Activated CD4-positive, alpha-beta T cell treated with anti-CD3 and anti-CD28 coated beads, Interleukin-2, Interleukin-6, amounts not matched to agents 100 ng/mL and 50 ng/mL, durations not matched to agents 16 hours and 8 hours (primary cell): ENCODE data around the gene HNRNPA1L2.
"Not testable (repeated sequence)": the region's sequence is repeated elsewhere in the genome, so short reads cannot be mapped to it uniquely, and the experiment has no call there.

ENCODE experiments used
- DNase-seq: peaks from one replicate; pipeline ENCODE4 v3.0.0-alpha.2; 2020

HNRNPA1L2 gene

DNA sequence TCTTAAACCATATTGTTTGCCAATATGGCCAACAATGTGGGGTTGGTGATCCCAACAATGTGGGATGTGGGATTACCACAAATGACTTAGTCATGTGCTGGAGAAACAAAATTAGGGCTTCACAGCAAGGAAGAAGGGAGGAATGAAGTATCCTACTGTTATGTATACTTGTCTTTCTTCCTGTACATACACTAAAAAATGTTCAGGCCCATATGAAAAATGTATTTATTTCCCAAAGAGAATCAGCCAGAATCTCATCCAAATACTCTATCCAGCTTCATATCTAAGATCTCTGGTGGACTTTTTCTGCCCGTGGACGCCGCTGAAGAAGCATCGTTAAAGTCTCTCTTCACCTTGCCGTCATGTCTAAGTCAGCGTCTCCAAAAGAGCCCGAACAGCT lies at the start of gene HNRNPA1L2:
Gene HNRNPA1L2 (plus strand): TSS at position 301 of the 400 bp plus-strand sequence. CDS start 62 bp downstream, at position 363.
- DNase-seq: no peak

DNA sequence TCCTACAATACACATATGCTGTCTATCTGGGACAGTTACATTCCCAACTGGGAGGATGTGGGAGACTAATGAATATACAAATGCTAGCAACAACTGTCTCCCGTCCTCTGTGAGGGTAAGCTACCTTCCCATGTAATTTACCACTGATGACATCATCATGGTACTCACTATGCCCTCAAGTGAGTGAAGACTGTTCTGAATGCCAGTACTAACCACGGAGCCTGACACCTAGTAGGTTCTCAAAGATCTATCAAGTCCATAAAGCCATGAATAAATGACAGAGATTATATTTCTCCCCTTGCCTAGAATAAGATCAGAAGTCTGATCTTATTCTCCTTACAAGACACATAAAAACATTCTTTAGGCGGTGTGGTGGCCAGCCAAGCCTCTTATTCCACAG lies 49.1 kb upstream of the HNRNPA1L2 start:
- not testable (repeated sequence) for DNase-seq

DNA sequence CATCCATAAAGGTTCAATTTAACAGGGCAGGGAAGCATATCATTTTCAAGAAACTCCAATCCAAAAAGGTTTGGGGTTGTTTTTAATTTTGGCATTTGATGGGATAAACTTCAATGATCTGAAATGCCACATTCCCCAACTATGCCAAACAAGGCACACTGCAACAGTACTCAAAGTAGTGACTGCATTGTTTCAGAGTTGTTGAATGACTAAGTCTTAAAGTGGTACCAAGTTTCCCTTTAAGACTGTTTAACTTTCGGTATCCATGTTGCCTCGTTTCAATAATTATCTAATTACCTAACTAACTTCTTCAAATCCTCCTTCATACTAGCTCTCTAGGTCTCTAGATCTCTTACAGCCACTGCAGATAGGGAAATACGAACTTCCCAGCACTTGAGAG lies 48.4 kb upstream of the HNRNPA1L2 start:
- not testable (repeated sequence) for DNase-seq

DNA sequence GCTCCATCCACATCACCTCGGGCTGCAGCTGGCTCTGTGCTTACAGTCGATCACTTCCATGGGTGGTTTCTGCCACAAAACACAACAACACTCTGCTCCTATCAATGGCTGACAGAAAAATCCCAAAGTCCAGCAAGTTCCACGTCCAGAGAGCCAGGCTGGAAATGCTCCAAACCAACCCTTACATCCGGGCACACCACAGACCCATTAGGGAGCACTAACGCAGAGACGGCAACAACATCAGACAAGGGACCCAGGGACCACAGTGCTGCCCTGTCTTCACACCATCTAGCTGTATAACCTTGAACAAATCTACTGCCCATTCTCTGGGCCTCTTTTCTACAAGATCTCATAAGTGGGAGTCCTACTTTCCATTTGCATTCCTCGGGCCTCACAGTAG lies 47.9 kb upstream of the HNRNPA1L2 start:
- not testable (repeated sequence) for DNase-seq

DNA sequence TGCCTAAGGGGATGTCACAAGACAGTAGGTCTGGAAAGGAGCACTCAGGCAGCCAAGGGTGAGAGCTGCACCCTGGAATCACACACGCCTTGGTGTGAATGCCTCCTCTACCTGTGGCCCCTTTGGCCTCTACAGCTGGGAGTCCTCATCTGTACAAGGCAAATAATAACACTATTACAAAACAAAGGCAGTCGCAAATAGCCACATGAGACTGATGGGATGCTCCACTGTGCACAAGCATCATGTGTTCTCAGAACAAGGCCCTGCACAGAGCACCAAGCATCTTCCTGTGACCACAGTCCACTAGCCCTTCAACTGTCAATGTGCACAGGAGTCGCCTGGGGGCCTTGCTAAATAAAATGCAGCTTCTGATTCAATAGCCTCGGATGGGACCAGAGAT lies 44.6 kb upstream of the HNRNPA1L2 start:
- no peak for DNase-seq

DNA sequence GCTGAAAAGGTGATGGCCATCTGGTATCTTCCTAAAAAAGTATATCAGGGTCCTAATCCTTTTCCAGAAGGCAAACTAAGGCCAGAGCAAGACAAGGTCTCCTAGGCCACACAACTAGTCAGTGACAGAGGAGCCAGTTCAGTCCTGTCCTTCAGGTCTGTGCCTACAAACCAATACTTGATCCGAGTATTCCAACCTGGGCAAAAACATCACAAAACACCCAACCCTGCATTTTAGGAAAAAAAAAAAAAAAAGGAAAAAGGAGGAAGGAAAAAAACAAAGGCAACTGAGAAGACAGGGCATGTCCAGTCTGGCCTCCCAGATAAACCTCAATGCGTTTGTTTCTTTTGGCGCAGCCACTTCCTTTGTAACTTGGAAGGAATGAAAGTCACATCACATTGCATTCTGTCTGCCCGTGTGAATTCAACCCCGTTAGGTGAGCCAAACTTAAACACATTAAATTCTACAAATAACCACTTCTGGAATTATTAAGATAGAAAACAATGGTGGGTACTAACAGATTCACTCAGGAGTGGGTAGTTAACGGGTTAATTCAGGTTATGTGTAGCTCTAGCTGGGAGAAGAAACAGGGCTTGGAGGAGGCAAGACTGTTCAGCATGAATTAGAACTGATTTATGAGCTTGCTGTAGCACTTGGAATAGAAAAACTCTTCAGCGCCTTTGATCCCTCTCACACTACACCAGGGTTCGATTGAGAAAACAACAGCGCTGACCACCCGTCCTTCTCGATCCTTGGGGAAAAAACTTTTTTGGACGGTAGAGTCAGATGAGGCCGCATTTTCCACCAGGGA lies 43.0 kb upstream of the HNRNPA1L2 start:
- no peak for DNase-seq

DNA sequence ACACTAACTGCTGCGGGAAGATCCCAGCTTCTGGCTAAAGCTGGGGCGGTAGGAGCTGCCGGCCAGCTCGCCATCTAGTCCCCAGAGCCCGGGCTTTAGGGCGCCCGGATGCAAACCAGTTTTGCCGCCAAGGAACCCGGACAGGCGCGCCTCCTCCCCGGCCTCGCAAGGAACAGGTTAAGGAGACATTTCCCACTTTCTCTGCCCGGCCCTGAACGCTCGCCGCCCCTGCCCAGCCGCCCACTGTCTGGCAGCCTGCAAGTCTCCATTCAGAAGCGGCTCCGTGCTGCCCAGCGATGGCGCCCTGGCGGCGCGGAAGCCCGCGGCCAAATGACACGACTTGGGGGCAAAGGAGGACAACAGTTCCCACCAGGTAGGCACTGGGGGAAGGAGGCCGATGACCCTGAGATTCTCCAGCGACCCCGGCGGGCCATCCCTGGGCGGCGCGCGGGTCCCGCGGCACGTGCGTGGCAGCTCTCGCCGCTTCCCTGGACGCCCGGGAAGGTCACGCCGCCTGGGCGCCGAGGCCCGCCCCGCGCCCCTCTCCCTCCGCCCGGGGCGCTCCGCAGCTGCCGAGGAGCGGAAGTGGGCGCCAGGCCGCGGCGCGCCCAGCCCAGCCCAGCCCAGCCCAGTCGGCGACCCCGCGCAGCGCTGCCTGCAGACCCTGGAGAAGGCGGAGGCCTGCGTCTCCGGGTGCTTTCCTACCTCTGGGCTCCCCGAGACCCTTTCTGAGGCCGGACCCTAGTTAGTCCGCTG lies 42.2 kb upstream of the HNRNPA1L2 start:
- DNase-seq: no peak

DNA sequence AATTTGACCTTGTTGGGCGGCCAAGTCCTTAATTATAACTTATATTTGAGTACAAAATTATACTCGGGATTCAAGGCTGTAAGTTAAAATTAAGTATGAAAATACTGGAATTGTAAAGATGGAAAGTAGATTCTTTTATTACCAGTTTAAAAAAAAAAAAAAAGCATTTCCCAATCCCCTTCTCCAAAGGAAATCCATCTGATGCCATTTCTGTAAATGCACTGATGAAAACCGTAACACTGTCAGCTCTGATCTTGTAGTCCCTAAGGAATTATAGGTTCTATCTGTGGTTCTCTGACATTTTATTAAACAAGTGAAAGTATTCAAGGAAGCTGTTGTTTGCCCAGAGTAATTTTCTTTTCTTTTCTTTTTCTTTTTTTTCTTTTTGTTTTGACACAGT lies 41.6 kb upstream of the HNRNPA1L2 start:
- DNase-seq: no peak

DNA sequence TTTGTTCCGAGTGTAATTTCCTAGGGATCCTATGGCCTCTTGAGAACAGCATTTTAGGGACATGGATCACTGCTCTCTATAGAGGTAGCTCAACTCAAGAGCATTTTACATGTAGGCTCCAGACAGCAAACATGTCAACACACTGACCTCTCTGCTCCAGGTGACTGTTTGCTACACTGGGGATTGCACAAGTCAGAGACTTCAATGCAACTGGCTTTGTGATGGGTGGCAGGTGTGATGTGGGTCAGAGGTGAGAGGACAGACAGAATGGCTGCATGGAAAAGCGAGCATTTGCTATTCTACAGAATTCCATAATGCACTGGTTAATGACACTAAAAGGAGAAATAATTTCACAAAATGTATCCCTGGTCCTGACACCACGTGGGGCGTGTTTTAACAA lies 38.9 kb upstream of the HNRNPA1L2 start:
- not testable (repeated sequence) for DNase-seq

DNA sequence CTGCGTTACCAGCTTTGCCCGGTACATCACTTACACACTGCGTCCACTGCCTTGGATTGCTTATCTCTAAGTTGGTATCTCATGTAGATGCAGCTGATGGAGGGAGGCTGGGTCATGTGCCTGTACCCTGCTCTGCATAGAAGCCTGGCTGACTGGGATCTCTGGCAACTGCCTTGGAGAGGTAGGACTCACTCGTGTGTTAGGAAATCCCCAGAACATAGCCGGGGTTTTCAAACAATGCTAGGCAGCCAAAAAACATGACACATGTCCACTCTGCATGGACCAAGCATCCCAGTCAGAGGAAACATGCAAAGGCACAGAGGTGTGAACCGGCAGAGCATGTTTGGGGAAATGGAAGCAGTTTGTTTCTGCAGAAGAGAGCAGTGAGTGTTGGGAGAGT lies 36.1 kb upstream of the HNRNPA1L2 start:
- DNase-seq: not testable (repeated sequence)

DNA sequence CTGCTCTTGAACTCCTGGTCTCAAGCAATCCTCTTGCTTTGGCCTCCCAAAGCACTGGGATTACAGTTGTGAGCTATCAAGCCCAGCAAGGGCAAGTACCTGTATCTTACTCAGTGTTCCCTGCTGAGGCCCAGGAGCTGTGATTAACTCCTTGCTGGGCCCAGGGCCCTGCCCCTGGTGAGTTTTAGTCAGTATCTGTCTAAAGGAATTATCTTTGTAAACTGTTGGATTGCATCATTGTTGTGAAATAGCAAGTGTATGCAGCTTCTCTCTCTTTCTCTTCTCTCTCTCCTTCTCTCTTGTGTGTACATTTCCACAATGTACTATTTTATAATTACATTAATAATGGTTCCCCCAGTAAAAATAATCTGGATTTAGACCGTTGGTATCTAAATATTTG lies 35.4 kb upstream of the HNRNPA1L2 start:
- not testable (repeated sequence) for DNase-seq

DNA sequence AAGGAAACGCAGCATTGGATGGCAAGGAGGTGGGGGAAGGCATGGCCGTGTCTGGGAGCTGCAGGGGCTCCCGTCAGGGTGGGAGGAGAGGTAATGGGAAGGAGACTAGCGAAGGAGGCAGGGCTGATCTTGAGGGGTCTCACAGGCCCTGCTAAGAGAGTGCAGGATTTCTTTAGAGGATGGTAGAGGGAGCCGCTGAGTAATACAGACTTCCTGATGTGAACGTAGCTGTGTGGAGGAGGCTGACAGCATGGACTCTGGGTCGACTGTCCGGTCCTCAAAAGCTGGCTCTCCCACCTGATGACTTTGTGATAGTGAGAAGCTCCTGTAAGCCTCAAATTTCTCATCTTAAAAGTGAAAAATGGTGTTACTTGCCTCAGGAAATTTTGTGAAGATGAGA lies 34.0 kb upstream of the HNRNPA1L2 start:
- not testable (repeated sequence) for DNase-seq

DNA sequence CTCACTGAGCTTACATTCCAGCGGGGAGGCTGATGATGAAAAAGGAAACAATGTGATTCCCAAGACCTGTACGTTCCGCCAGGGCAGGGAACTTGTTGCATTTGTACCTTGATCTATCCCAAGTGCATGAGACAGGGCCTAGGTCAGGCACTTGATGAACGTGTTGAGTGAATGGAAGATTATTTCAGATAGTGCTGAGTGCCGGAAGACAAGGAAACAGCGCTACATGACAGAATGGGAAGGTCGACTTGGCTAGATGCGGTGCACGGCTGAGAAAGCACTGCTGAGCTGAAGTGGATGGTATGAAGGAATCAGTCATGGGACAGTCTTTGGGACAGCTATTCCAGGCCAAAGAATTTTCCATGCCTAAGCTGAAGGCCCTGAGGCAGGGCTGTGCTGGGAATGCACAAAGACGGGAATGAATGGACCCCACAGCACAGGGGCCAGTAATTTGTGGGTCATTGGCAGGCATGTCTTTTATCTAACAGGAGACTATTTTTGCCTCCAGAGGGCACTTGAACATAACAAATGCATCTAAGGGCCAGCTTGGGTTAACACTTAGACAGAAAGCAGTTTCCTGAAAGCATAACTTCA lies 33.1 kb upstream of the HNRNPA1L2 start:
- DNase-seq: peak; percentile 30

DNA sequence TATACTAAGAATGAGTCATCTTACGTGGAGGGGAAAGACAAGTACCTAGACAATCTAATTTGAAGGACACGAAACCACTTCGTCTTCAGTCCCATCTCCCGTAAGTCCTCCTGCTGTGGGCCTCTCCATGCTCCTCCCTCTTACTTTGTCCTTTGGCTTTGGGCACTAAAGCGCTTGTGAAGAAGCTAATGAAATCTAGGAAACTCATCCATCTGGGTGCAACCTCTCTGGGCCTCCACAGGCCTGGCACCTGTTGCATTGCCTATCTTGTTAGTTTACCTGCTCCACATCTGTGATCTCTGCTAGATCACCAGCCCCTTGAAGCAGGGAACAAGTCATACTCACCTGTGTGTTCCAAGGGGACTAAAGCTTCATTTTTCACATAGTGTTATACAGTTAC lies 32.1 kb upstream of the HNRNPA1L2 start:
- DNase-seq: not testable (repeated sequence)

DNA sequence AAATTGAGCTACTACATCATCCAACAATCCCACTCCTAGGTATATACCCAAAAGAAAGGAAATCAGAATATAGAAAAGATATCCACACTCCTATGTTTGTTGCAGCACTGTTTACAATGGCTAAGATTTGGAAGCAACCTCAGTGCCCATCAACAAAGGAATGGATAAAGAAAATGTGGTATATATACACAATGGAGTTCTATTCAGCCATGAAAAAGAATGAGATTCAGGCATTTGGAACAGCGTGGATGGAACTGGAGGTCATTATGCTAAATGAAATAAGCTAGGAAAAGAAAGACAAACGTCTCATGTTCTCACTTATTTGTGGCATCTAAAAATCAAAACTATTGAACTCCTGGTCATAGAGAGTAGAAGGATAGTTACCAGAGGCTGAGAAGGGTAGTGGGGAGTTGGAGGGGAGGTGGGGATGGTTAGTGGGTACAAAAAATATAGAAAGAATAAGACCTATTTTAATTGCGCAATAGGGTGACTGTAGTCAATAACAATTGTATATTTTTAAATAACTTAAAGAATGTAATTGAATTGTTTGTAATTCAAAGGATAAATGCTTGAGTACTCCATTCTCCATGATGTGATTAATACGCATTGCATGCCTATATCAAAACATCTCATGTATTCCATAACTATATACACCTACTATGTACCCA lies 27.0 kb upstream of the HNRNPA1L2 start:
- DNase-seq: no peak

DNA sequence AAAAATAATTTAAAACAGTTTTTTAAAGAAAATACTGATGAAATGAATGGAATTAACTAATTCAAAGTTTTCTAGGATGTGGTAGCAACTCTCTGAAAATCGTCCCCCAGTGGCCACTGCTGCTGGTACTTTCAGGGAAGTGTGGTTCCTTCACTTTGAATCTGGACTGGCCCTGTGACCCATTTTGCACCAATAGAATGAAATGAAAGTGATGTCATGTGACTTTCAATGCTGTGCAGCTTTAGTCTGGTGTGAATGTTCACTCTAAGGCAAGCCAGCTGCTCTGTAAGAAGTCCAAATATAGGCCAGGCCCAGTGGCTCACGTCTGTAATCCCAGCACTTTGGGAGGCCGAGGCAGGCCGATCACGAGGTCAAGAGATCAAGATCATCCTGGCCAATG lies 26.4 kb upstream of the HNRNPA1L2 start:
- peak; percentile 11 for DNase-seq

DNA sequence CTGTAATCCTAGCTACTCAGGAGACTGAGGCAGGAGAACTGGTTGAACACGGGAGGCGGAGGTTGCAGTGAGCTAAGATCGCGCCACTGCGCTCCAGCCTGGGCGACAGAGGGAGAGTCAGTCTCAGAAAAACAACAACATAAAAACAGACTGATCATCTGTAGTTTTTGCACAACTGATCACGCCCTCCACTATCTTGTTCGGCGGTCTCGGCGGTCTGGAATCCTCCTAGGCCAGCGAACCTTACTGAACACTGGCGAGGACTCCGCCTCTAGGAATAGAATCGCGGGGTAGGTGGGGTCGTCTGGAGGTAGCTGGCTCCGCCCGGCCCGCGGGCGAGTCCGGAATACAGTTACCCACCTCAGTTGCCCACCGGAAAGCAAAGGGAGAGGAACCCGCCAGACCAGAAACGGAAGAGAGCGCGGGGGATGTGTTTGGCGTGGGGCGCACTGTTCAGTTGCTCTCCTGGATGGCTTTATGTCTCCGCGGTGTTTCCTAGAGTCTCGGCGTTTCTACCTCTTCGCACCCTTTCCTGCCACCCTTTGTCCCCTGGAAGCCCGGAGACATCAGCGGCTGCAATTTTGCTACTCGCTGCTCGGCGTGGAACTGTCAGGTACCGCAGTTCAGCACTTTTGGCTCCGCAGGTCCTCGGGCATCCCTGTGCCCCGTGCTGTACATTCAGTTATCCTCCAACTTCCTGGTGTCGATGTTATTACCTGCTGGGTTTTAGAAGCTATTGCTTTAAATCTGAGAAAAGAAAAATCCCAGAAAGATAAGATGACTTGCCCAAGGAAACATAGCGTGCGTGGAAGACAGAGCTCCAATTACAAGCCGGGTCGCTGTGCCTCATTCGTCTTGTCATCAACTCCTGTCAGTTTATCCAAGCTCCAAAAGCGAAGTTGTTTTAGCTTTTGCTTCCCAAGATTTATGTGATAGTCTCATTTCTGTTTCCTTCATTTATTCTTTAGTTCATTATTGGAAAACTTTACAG lies 24.9 kb upstream of the HNRNPA1L2 start:
- peak; percentile 93 for DNase-seq

DNA sequence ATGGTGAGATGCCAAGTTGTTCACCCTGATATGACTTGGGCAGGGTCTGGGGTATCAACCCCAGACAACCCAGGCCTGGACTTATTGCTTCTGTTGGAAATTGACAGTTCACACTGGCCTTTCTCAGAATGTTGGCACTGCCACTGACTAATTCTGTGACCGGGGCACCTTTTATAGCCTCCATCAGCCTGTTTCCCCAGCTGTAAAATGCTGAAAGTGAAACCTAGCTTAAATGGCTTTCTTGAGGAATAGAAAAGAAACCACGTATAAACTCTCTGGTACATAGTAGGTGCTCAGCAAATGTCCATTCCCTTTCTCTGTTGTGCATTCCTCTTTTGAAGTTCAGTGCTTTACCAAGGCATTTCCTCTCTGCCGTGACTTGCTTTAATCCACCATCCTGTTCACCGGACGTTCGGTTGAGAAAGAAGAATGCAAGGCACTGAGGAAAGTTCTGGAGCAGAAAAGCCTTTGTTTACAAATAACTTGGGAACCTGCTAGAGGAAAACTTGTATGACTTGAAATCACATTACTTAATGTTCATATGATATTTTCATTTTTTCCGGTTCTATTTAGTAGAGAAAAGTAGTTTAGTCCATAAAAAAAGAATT lies 11.0 kb upstream of the HNRNPA1L2 start:
- not testable (repeated sequence) for DNase-seq

DNA sequence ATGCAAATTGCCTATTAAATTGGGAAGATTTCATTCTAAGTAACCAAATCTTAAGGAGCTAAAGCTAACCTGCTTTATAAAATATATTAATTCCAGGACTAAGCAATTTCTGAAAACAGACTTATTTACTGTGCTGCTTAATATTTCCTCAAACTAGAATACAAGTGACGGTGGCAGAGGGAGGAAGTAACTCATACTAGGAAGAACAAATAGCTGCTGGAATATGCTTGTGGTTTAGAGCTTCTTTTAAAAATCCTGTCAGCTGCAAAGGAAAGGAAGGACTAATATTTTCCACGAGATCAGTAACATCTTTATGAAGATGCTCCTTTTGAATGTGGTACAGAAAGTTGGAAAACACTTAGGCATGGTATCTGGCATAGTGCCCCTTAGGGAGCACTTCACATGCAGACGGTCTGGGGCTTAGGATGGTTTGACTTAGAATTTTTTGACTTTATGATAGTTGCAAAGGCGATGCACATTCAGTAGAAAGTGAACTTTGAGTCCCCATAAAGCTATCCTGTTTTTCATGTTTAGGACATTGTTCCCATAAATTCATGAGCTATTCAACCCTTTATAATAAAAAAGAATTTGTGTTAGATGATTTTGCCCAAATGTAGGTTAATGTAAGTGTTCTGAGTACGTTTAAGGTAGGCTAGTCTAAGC lies 3.4 kb upstream of the HNRNPA1L2 start:
- no peak for DNase-seq

DNA sequence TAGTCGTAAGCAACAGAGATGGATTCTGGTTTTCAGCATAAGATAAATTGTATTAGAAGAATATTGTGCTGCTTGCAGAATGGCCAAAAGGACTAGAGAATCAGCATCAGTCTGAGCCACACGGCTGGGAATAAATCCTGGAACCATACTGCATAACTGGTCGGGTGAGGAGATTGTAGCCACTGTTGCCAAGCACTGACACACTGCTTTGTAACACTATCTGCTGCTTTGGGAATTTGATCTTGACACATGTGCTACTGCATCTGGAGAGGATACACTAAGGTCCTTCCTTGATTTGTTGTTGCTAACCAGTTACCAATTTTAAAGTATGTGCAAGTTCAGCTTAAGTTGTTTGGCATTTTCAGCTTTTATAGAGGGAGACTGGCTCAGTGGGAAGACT lies 1.9 kb downstream of the HNRNPA1L2 start:
- no peak for DNase-seq

DNA sequence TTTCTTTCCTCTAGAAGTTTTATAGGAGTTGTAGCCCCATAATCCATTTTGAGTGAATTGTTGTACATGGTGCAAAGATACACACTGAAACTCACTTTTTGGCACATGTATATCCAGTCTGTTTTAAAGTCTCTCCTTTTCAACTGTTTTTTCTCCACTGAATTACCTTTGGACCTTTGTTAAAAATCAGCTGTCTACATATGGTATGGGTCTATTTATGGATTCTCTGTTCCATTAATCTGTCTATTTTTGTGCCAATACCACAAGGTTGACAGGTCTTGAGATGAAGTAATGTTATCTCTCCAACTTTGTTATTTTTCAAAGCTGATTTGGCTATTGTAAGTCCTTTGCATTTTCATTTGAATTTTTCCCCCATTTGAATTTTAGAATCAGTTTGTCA lies 4.7 kb downstream of the HNRNPA1L2 start:
- DNase-seq: no peak
